Coronary artery (tissue), 2 donors: ENCODE data around the gene MLYCD.

Source experiments
- DNase-seq: peaks from one replicate; pipeline ENCODE4 v3.0.0-alpha.2; 2017; ENCODE audit warnings: low spot score
- H3K27ac ChIP-seq, 2 donors: fragments of 200-600 bp; sonication (generic); one replicate each; pipeline ENCODE4 v1.5.1; 2016 to 2019
- H3K4me3 ChIP-seq: fragments of 200-600 bp; sonication (generic); 2 replicates; pipeline ENCODE4 v1.5.1; 2016; ENCODE audit warnings: mild to moderate bottlenecking, moderate library complexity
- CTCF ChIP-seq: fragments of 200-600 bp; sonication (generic); IDR thresholded peaks from one replicate; pipeline ENCODE4 v1.5.1; 2019; ENCODE audit warnings: antibody characterized with exemption

Gene MLYCD

GRCh38 chr16:83930730-83931500 is 32.0 kb downstream of the MLYCD start:
- H3K4me3 ChIP-seq: no peak overlapping the region
- no peak for TF ChIP-seq CTCF
- no peak for DNase-seq
- H3K27ac ChIP-seq: no peak overlapping the region

- TF ChIP-seq CTCF: no peak
These were observed 32.6 kb downstream of the MLYCD start for GRCh38 chr16:83931556-83931955.

GRCh38 chr16:83932304-83932703 is 33.4 kb downstream of the MLYCD start:
- no peak for TF ChIP-seq CTCF
- no peak overlapping the region for H3K27ac ChIP-seq
- DNase-seq: no peak
- no peak overlapping the region for H3K4me3 ChIP-seq

More at GRCh38 chr16:83931556-83931955, 32.6 kb downstream of the MLYCD start:
- H3K27ac ChIP-seq: no peak overlapping the region
- no peak for DNase-seq
- no peak overlapping the region for H3K4me3 ChIP-seq

GRCh38 chr16:83932955-83933673 is 34.2 kb downstream of the MLYCD start:
- DNase-seq: no peak
- no peak overlapping the region for H3K27ac ChIP-seq
- no peak for TF ChIP-seq CTCF

GRCh38 chr16:83933885-83934683 is 35.2 kb downstream of the MLYCD start:
- TF ChIP-seq CTCF: no peak

More at GRCh38 chr16:83932955-83933673, 34.2 kb downstream of the MLYCD start:
- H3K4me3 ChIP-seq: no peak overlapping the region

GRCh38 chr16:83934684-83934977 is 35.7 kb downstream of the MLYCD start:
- H3K27ac ChIP-seq: no peak overlapping the region
- no peak overlapping the region for H3K4me3 ChIP-seq
- no peak for TF ChIP-seq CTCF
- DNase-seq: no peak

More at GRCh38 chr16:83933885-83934683, 35.2 kb downstream of the MLYCD start:
- no peak for DNase-seq
- no peak overlapping the region for H3K4me3 ChIP-seq
- no peak overlapping the region for H3K27ac ChIP-seq
